NCI-H1417 treated with DMSO at 0.1 percent for 48 hours (cell line): Measurements from ENCODE around the gene SLC47A1.
"Not testable (repeated sequence)": the region's sequence is repeated elsewhere in the genome, so short reads cannot be mapped to it uniquely, and the experiment has no call there.

Source experiments
- DNase-seq: peaks from one replicate; lab custom pipeline; 2025; lab: John Stamatoyannopoulos, UW

The SLC47A1 gene

DNA sequence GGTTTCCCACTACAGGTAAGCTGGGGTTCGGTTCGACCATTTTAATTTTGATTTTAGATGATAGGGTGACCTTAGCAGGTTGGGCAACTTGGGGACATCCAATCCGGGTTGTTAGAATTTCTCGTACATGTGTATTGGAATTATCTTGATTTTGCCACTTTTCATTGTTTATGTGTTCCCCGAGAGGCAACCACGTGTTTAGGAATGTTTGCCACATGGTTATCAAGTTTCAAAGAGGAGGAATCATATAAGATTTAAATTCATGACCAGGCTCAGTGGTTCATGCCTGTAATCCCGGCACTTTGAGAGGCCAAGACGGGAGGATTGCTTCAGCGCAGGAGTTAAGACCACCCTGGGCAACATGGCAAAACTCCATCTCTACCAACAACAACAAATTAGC, 10.0 kb upstream of the SLC47A1 start:
- no peak for DNase-seq

DNA sequence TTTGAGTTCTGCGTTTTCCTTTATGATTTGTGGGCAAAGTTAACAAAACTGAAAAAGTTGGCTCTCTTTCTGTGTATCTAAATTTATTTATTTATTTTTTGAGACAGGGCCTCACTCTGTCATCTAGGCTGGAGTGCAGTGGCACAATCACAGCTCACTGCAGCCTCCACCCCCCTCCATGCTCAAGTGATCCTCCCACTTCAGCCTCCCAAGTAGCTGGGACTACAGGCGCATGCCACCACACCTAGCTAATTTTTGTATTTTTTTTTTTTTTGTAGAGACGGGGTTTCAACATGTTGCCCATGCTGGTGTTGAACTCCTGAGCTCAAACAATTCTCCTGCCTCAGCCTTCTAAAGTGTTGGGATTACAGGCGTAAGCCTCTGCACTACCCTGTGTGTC, 6.7 kb upstream of the SLC47A1 start:
- not testable (repeated sequence) for DNase-seq

DNA sequence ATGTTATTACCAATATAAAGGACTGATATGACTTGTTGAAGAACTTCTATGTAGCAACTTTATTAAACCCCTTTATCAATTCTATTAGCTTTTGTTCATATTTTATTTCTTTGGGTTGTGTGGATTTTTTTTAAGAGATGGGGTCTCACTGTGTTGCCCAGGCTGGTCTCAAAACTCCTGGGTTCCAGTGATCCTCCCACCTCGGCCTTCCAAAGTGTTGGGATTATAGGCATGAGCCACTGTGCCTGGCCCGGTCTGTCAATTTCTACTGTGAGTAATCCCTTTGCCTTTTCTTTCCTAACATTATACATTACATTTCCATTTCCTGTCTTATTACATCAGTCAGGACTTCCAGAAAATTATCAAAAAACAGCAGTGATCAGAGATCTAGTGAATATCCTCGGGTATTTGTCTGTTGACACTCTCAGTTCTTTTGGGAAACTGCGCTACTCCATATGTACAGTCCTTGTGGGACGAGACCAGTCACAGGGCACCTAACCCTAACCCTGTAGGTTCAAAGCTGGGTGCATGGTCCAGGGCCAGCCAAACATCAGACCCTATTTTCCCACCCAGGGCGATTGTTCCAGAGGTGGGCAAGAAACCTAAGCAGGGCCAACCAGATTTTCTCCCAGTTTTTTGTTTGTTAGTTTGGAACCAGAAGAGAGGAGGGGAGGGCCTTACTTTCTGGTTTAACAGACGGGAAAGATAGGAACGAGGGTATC, 1.7 kb upstream of the SLC47A1 start:
- DNase-seq = no peak

DNA sequence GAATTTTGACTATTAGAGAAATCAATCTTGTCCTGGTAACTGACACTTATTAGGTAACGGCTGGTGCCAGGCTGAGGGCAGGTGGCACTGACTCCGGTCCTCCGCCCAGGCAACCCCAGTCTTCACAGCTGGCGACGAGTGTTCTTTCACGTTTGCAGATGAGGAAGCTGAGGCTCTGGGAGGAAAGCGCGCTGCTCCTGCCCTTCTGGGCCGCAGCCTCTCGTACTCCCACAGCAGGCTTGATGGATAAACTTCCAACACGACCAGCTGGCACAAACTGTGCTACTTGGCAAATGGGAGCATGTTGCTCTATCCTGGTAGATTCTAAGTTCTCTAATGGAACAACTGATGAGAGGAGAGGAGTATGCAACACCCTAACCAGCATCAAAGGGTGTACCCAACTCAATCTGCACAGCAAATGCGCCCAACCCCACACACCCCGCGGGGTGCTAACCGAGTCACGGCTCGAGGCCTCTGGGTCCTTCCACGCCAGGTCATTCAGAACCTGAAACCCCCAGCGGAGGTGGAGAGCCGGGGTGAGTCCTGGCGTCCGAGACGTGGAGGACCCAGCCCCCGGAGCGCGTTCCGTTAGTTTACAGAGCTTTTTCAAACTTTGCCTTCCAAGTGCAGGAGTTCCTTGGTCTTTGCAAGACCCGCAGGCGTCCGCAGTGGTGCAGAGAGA, 477 bp upstream of the SLC47A1 start:
- DNase-seq = no peak

DNA sequence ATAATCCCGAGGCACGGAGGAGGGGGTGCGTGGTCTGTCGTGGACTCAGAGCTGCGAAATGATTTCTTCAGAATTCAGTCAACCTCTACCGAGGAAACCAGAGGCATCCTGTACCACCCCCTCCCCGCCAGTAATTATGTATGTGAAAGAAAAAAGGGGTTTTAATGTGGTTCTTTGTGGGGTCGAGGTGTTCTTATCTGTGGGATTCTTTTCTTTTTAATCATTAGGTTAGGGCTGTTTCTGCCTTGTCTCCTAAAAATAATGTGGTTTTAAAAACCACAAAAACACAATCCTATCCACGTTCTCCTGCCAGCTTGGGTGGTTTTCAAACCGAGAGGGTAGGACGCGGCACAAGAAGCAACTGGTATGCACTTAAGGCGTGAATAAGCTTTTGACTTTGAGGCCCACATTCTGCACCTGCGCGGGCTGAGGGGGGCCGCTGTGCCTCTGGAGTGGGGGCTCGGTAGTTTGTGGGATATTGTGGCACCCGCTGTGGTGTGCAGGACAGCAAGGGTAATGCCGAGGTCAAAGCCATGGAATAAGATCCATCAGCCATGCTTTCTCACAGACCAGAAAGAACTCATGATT, 1.0 kb downstream of the SLC47A1 start:
- no peak for DNase-seq

DNA sequence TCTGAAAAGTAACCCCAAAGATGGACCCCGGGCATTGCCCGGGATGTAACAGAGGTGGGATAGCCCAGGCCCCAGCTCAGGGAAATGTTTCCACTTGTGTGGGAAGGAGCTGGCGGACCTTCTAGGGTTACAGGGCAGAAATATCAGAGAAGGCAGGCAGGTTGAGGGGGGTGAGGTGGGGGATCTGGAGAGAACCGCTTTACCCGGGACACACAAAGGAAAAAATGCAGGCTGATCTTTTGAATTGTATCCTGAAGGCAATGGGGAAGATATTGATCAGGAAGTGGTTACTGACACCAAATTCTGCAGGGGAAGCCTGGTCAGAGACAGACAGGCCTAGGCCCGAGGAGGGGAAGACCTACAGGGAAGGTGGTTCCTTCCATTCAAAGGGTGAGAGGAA, 3.5 kb downstream of the SLC47A1 start:
- no peak for DNase-seq

DNA sequence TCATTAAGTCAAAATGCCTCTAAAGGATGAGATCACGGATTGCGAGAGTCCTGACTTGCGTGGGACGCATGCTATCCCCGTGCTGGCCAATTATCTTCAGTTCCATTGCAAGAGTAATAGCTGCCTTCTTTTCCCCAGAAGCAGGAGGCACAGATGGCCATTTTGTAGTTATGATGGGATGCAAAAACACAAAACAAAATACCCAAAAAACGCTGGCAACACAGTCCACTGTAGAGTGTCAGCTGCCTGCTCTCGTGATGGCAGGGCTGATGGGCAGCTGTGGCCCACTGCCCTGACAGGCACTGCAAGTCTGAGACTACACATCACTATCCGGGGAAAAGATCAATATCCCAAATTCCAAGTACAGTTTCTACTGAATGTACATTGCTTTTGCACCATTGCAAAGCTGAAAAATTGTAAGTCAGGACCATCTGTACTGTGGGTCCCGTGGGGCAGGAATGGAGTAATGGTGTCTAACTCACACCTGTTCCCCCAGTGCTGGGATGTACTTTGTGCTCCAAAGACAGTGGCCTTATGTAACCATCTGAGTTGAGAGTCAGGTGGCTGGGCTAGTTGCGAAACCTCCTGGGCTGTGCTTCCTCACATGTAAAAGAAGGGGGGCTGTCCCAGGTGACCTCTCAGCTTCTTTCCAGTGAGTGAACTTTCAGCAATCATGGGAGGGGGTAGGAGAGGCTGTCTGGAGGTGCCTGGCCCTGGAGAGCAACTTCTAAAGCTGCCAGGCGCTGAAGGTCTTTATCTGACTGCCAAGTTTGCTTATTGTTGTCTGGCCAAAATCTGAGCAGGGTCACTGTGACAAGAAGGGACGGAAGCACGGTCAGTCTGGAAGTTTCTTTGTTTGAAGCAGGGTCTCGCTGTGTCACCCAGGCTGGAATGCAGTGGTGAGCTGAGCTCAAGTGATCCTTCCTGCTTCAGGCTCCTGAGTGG, 4.7 kb downstream of the SLC47A1 start:
- no peak for DNase-seq

DNA sequence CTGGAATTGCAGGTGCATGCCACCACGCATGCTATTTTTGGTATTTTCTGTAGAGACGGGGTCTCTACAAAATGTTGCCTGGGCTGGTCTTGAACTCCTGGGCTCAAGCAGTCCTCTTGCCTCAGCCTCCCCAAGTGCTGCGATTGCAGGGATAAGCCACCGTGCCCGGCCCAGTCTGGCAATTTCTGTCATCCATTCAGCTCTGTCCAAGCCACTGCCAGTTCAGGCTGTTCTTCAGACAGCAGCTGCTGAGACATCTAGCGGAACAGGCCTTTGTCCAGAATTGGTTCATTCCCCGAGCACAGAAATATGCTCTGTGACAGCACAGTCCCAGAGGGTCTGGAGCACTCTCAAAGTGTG, 5.4 kb downstream of the SLC47A1 start:
- DNase-seq = no peak

DNA sequence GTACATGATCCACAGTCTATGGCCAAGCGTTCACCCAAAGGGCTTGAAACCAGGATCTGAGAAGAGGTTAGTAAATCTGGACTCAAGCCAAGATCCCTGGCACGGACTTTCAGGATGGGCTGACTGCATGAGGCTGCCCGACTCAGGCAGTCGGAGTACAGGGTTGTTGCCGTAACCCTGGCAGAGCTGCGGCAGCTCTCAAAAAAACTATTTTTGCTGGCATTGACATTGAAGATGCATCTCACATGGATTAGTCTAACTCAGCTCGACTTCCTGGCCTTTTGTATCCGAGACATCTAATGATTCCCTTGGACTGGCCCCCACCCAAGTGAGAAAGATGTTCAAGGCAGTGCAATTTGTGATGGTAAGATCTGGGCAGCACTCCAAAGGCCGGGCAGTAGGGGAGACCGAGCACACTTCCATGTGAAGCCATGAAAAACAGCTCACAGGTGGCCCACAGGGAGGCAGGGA, 6.2 kb downstream of the SLC47A1 start:
- DNase-seq = no peak

DNA sequence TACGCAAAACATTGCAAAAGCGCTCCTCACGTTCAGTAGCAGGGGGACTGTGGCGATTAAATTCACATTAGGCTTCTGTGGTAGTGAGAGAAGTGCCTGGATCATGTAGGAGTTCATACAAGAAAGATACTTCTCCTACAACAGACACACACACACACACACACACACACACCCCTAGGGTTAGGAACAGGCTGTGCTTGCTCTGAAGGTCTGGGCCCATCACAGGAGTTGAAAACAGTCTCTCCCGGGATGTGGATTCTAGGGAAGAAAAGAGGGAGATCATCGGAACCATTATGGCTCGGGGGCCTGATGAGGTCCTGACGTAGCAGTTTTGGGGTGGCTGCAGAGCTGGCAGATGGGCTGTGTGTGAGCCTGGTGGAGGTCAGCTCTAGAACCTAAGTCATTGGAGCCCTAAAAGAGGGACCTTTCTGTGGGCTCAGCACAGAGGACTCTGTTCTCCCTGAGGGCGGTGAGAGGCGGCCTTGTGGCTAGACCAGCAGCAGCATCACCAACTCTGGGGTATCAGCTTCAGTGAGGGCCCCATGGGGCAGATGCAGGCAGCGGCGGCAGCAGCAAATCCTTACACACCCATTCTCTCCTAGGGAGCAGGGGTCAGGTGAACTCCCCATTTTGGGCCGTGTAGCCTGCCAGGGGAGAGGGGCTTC, 7.2 kb downstream of the SLC47A1 start:
- no peak for DNase-seq

DNA sequence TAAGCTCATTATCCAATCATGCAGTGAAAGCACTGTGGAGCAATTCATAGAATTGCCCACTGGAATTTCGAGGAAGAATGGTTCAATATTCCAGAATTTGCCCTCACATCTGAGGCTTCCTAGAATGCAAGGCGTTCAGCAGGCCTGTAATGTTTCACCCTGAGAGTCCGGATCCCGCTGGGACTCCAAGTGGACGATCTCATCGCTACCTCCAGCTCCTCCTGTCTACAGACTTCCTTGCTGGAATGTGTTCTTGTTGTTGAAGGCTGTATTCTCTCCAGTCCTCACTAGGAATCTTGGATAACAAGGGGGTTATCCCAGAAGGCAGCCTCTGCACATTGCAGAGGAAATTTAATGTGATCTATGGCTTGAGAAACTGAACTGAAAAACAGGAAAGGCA, 7.8 kb downstream of the SLC47A1 start:
- no peak for DNase-seq

DNA sequence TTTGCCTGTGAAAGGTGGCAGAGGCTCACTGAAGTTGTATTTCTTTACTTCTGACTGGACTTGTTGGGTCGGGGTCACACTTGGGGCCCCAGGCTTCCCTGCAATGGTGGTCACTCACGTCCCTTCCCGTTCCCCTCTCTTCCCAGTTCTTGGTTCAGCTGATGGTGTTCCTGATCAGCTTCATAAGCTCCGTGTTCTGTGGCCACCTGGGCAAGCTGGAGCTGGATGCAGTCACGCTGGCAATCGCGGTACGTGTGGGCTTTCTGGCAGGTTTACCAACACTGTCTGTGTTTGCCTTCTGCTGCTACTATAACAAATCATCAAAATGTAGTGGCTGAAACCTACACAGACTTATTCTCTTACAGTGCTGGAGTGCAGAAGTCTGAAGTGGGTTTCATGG, 8.6 kb downstream of the SLC47A1 start:
- no peak for DNase-seq

DNA sequence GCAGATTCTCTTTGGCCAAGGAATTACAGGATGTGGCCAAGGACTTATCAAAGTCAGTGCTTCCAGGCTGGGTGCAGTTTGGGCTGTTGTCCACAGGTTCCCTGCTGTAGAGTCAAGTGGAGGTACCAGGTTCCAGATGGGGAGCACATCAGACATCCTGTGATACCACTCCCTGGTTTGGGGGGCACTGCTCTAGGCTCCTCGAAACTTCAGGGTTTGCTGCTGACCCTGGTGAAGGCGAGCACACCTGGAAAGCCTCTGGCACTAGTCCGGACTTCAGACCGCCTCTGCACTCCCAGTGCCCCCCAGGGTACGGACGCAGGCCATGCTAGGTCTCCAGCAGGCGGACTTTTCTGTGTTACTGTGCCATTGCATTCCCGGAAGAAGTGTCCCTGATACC, 10.7 kb downstream of the SLC47A1 start:
- DNase-seq = no peak

DNA sequence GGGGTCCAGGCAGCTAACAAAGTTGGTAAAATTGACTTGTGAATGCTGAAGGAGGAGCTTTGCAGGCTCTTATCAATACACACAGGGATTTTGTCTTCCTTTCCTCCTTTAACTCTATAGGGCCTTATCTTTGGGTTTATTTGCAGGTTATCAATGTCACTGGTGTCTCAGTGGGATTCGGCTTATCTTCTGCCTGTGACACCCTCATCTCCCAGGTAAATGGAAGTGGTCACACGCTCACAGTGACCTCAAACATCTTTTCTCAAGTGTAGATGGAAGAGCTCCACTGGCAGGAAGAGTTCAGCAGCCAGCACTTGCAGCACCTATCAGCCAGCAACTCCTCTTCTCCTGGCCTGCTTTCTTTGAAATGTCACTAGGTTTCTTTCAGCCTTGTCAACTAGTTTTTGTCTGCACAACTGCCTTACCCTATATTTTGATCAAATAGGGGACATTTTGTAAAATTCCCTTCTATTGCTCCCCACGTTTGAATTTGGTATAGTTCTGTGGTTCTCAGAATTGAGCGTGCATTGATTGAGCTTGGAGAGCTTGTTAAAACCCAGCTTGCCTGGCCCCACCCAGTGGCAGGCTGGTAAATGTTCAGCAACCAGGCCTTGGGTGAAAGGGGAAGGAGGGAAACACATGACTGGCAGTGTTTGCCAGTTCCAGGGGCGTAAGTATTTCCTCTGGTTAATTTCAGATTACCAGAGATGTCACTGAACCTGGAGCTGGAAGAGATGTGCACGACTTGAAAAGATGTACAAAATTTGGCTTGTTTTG, 12.8 kb downstream of the SLC47A1 start:
- DNase-seq = no peak

DNA sequence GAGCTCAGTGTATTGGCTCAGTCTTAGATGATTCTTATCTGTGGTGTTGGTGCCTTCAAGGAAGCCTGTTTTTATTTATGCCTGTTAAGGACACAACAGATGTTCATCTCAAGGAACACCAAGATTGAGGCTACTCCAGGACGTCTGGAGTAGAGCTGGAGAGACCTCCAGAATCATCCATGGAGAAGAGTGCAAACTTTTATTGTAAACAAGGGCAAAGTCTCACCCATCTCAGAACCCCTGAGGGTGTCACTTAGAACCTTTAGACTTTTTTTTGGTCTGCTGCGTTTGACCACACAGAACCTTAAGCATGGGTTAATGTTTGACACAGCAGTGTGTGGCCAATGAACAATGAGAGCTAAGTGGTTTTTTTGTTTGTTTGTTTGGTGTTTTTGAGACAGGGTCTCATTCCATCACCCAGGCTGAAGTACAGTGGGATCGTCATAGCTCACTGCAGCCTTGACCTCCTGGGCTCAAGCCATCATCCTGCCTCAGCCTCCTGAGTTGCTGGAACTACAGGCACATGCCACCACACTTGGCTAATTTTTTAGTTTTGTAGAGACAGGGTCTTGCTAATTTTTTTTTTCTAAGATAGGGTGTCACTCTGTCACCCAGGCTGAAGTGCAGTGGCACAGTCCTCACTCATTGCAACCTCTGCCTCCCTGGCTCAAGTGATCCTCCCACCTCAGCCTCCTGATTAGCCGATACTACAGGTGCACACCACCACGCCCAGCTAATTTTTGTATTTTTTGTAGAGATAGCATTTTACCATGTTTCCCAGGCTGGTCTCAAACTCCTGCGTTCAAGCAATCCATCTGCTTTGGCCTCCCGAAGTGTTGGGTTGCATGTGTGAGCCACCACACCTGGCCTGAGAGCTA, 16.3 kb downstream of the SLC47A1 start:
- no peak for DNase-seq

DNA sequence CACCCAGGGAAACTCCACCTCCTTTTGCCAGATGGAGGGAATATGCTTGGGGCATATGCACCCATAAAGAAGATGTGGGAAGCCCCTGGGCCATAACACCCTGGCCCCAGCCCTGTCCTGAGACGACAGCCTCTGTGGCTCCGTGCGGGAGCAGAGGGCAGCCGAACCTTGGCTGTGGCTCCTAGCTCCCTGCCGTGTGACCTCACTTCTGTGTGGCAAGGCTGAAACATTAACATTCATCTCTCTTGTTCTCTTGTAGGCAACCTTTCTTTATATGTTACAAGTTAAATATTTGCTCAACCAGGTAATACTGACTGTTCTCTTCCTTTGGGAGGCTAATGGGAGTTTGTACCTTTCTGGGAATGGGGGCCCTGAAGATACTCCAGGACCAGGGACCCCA, 17.5 kb downstream of the SLC47A1 start:
- DNase-seq = no peak

DNA sequence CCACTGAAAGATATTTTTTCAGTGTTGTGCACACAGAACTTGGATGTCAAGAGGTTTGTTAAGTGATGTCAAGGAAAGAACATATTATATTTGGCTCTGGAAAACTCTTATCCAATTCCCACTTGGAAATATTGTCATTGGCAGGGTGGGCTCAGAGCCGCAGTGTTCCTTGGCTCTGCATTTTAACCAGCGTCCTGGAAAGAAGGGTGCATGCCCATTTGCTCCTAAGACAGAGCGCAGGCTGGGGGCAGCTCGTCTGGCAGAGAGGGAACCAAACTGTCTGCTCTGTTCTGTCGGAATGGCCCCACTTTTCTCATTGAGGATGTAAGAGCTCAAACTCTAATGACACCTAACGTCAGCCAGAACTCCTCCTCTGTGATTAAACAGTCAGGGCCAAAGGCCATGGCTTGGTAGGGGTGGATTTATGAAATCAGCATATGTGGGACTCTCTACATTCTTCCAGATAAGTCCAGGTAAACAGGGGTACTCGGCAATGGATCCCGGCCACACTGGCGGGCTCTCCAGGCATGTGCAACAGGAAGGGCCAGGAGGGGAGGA, 18.0 kb downstream of the SLC47A1 start:
- DNase-seq = no peak

DNA sequence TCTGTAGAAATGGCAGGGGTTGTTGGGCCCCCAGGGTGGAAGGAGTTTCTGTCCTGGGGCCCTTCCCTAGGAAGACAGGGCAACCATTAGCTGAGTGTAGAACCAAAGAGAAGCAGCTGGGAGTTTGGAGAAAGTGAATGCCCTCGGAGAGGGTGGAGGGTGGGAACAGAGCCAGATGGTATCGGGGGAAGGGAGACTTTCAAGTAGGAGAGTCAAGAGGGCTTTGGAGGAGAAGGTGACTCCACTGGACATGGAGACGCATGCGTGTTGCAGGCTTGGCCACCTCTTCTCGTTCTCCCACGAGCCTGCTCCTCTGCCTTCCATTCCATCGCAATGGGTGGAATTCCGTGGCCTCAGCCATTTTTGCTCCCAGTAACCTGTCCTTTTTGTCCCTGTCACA, 19.4 kb downstream of the SLC47A1 start:
- no peak for DNase-seq

DNA sequence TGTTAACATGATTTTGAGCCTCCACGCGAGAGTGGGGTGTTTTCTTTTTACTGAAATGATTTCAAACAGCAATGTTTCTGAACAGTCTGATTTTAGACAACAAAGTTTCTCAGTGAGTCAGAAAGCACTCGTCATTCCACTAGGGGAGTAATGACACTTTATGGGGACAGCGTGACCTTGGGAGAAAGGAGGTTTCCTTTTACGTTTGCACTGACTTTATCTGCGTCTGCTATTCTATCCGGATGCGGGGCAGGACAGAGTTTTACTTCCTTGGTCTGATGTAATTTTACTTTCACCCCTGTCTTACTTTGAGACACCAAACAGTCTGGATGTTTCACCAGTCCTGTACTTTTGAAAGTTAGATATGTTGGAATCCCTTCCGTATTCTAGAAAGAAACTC, 20.7 kb downstream of the SLC47A1 start:
- no peak for DNase-seq

DNA sequence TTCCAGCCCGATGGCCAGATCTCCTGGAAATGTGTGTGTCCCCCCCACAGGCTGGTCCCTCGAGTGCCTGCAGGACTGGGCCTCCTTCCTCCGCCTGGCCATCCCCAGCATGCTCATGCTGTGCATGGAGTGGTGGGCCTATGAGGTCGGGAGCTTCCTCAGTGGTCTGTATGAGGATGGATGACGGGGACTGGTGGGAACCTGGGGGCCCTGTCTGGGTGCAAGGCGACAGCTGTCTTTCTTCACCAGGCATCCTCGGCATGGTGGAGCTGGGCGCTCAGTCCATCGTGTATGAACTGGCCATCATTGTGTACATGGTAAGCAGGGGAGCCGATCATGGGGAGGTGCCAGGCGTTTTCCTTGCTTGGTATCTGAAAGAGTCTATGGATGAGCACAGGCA, 22.1 kb downstream of the SLC47A1 start:
- DNase-seq = no peak
